GM21515 (cell line): ENCODE measurements around the gene CCPG1.

Experiments used
- ATAC-seq: cut with Tn5 transposase; IDR thresholded peaks from one replicate; pipeline ENCODE4 v1.9.1; 2021; ENCODE audit not compliant: unreplicated experiment

CCPG1 gene

GRCh38 chr15:55320963-55321362 lies 87.2 kb downstream of the CCPG1 start:
- no peak for ATAC-seq

DNA sequence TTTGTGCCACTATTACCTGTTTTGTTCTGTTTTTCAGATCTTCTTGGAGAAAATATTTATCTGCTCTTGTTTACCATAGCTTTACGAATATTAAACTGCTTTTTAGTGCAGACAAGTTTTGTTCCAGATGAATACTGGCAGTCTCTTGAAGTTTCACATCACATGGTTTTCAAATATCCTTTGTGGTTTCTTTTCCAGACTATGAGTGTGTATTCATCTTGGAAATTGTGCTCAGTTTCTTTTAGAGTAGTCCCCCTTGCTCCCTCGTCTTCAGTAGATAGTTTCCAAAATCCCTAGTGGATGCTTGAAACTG lies 88.0 kb downstream of the CCPG1 start:
- ATAC-seq = no peak

DNA sequence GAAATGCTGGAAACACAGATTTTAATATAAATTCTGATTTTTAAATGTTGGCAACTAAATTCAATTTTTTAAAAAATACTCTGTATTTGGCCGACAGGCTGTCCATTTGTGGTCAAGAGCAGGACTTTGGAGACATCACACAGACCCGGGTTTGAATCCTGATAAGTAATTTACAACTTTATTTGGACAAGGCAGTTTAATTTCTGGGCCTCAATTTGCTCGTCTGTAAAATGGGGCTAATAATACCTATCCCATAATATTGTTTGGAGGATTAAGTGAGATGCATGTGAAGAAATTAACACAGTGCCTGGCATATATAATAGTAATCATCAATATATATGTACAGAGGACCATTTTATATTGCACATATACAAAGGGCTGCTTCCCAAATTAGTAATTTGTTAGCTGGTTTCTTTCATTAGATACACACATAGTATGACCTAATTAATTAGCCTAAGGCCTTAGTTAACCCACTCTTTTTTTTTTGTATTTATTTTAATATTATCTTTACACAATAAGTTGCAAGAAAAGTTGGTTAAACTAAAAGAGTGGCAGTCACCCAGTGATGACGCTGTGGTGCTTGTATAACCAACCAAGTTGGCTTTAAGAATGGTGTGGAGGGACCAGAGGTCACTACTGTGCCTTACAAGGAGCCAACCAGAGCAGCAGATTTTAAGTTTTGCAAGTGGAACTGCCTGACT lies 88.5 kb downstream of the CCPG1 start:
- peak; percentile 48 for ATAC-seq

GRCh38 chr15:55318588-55319494 lies 89.3 kb downstream of the CCPG1 start, which contains the start of the genes PIGB and PIGBOS1:
PIGB (plus strand) TSS chr15:55319222; CDS start chr15:55319251, 29 bp downstream.
PIGBOS1 (minus strand) TSS chr15:55319123; CDS start chr15:55317792, 1,331 bp downstream.
- peak; percentile 87 for ATAC-seq
